HG02981 (cell line): ENCODE measurements around the gene NRCAM.
A peak's percentile ranks its signal among the peaks of the same experiment; 100 is the strongest.
"Not testable (repeated sequence)": the region's sequence is repeated elsewhere in the genome, so short reads cannot be mapped to it uniquely, and the experiment has no call there.

ENCODE experiments used
- ATAC-seq: cut with Tn5 transposase; IDR thresholded peaks from one replicate; pipeline ENCODE4 v1.9.1; 2021; ENCODE audit warnings: mild to moderate bottlenecking, moderate library complexity; ENCODE audit not compliant: unreplicated experiment

NRCAM gene

DNA sequence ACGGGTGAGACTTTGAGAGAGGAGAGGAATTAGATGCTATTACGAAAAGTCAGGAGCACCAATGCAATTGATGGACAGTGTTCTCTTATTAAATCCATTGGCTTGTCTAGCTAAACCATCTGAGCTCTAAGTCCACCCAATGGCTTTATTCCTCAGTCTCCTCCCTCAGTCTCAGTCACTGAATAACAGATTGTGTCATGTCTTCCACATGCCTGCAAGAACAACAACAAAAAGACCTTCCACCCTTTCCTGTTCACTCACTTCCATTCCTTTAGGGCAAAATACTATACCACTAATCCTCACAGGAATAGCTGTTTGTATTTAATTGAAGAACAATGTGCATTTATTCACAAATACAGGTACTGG lies 171.2 kb downstream of the NRCAM start:
- ATAC-seq: no peak

DNA sequence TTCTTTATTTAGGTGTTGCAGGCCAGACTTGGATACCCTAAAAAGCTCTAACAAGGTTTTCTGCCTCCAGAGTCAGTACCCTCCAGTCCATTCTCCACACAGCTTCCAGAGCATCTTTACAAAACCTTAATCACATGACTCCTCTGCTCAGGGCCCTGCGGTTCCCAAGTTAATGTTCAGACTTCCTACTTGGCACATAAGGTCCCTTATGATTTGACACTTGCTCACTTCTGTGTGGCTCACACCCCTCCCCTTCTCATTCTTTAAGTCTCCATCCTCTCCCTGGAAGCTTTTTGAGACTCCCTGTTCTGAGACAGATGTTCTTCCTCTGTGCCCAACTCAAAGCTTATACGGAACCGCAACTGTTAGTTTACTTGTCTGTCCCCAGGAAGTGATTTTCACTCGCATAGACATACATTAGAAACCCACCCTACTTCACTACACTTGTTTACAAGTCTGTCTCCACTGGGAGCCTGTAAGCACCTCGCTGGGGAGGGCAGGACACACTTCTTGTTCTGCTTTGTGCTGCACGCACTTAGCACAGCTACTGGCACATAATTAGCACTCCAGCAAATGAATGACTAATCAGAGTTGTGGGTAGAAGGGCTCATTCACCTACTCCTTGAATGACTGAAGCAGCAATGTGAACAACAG lies 171.8 kb downstream of the NRCAM start:
- peak; percentile 69 for ATAC-seq

DNA sequence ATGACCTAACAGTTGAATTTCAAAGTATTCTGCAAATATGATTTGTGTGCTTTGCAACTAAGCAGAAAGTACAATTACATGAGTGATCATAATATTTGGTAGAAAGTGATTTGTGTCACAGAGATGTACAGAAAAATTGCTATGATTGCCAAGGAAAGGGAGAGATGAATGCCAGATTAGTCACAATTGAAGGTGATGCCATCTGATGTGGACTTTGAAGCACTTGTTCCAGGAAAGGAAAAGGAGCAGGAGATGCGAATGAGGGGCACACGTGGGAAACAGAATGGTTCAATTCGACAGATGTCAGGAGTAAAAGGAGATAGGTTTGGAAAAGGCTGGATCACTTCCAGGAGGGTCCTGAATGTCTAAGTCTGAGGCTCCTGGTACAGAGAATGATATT lies 173.0 kb downstream of the NRCAM start:
- no peak for ATAC-seq

DNA sequence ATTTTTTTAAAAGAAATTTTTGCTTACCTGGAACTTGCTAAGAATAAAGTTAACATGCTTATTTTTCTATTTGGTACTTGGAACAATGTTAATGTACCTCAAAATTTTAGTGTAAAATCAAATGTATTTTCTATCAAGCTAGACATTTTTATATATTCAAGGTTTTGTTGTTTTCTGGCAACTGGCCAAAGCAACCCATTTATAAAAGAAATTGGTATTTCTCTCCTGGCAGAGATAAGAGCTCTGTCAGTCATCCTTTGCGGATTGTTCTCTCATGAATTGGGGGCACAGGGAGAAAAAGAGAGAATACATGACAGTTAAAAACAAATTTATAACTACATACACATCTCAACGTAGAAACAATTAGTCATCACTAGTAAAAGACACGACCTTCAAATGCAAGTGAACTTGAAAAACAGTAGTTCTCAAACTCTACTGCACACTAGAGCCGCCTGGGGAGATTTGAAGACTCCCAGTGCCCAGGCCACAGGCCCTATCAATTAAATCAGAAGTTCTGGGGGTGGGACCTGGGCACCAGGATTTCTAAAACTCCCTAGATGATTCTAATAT lies 173.7 kb downstream of the NRCAM start:
- ATAC-seq: no peak

DNA sequence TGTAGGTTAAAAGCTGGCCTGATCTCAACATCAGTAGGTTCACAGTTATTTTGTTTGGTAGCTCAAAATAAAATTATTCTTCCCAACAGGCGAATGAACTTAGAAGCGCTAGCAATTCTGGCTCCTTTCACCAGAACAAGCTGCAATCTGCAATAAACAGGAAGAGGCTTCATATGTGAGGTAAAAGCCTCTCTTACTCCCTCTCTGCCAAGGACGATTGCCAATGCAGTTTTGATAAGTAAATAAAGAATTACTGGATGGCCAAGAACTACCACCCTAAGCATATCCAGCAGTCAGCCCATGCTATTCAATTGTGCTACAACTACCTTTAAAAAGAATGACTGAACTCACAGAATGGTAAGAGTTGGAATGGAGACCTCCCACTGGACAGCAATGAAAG lies 176.1 kb downstream of the NRCAM start:
- no peak for ATAC-seq

DNA sequence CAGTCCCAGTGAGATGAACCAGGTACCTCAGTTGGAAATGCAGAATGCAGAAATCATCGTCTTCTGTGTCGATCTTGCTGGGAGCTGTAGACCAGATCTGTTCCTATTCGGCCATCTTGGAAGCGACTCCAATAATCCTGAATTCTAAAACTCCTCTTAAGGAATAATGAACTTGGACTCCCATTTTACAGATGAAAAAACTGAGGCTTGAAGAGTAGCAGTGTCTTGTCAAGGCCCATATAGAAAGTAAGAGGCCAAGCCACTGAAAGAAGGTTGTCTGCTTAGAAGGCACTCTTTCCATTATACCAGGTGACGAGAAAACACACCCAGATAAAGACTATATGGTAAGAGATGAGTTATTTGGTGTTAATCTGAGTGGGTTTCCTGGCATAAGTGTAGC lies 177.5 kb downstream of the NRCAM start:
- no peak for ATAC-seq

DNA sequence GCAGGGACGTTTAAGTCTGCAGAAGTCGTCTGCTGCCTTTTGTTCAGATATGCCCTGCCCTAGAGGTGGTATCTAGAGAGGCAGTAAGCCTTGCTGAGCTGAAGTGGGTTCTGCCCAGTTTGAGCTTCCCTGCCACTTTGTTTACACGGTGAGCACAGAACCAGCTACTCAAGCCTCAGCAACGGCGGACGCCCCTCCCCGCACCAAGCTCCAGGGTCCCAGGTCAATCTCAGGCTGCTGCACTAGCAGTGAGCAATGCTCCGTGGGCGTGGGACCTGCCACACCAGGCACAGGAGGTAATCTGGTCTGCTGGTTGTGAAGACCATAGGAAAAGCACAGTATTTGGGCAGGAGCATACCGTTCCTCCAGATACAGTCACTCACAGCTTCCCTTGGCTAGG lies 178.0 kb downstream of the NRCAM start:
- ATAC-seq: no peak

DNA sequence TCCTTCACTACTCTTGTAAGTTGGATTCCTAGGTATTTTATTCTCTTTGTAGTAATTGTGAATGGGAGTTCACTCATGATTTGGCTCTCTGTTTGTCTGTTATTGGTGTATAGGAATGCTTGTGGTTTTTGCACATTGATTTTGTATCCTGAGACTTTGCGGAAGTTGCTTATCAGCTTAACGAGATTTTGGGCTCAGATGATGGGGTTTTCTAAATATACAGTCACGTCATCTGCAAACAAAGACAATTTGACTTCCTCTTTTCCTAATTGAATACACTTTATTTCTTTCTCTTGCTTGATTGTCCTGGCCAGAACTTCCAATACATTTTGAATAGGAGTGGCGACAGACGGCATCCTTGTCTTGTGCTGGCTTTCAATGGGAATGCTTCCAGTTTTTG lies 181.8 kb downstream of the NRCAM start:
- not testable (repeated sequence) for ATAC-seq

DNA sequence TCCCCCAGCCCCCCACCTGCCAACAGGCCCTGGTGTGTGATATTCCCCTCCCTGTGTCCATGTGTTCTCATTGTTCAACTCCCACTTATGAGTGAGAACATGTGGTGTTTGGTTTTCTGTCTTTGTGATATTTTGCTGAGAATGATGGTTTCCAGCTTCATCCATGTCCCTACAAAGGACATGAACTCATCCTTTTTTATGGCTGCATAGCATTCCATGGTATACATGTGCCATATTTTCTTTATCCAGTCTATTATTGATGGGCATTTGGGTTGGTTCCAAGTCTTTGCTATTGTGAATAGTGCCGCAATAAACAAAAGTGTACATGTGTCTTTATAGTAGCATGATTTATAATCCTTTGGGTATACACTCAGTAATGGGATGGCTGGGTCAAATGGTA lies 183.3 kb downstream of the NRCAM start:
- not testable (repeated sequence) for ATAC-seq

DNA sequence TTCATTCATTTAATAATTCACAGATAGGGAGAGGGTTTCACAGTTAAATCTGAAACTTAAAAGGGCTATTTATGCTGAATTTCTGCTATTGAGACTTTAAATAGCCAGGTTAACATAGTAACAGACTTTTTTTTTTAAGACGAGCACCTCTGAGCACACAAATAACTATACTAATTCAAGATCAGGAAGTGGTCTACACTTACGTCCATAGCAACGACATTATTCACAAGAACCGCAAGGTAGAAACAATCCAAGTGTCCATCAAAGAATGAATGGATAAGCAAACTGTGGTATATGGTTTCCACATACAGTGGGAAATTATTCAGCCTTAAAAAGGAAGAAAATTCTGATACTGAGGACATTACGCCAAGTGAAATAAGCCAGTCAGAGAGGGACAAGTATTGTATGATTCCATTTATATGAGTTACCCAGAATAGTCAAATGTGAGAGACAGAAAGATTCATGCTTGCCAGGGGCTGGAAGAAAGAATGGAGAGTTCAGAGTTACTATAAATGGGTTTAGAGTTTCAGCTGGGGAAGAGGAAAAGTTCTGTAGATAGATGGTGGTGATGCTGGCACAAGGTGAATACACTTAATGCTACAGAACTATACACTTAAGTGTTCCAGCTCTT lies 185.7 kb downstream of the NRCAM start:
- peak; percentile 83 for ATAC-seq

DNA sequence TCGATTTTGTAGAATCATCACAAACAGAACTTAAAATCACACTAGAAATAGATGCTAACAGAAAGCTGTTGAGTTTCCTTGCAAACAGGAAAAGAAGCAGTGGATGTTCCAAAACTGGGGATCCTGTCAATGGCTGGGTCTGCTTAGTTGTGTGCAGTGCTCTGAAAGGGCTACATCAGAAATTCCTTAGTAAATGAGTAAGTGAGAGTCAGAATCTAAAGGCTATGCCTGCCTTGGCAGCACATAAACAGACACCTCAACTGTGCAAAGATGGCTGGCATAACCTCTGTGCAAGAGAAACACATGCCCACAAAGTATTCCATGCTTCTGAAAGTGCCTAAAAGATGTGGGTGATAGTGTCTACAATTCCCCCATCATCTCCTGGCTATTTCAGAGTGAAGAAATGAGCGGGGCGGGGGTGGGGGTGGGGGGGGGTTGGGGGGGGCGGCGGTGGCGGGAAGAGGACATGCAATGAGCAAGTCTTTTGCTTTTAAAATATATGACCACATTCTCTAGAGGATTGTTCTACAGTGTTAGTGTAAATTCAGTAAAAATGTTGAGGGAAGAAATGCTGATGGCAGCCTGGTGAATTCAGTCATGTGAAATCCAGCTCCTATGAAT lies 187.9 kb downstream of the NRCAM start:
- ATAC-seq: no peak

DNA sequence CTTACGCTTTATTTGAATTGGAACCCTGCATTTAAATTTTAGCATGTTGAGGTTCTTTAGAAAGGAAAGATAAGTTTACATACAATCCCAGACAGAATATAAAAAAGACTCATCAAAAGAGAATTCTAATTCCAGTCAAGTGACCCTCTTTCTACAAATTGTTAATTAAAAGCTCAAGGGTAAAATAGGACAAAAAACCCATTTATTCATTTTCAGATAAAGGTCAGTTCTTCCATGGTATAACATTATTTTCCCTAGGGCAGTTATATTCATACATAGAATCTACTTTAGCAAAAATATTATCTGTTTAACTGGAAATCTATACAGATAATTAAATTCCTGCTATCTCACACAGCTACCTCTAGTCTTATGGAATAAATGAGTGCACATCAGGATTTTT lies 188.6 kb downstream of the NRCAM start:
- ATAC-seq: no peak

DNA sequence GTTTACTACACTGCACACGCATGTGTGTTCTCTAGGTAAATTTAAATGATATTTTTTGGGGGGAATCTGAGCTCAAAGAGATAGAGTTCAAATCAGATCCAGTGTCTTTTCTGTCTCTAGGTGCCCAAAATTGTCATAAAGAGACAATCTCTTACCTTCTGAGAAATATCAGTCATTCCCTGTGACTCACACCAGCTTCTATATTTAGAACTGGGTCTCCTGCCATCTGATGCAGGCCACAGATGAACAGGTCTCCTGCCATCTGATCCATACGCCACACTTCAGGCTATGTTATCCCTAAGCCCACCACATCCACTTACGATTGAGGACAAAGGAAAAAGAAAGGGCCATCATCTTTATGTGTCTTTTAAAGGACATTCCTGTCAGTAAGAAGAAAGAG lies 189.7 kb downstream of the NRCAM start:
- no peak for ATAC-seq

DNA sequence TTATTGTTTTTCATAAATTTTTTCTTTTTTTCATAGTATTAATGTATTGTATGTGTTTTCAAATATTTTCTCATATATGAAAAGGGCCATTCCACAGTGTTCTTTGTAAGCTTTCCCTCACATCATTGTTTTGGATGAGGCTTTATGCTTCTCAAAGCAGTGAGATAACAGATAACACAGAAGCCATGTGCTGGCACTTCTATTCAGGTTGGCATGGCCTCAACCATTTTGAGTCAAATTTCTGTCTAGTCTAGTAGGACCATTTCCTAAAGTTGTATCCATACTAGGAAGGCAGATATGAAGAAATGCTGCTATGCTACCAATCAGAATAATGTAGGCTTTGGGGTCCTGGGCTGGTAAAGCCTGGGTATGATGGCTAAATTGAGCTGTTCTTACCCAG lies 190.2 kb downstream of the NRCAM start:
- ATAC-seq: no peak

DNA sequence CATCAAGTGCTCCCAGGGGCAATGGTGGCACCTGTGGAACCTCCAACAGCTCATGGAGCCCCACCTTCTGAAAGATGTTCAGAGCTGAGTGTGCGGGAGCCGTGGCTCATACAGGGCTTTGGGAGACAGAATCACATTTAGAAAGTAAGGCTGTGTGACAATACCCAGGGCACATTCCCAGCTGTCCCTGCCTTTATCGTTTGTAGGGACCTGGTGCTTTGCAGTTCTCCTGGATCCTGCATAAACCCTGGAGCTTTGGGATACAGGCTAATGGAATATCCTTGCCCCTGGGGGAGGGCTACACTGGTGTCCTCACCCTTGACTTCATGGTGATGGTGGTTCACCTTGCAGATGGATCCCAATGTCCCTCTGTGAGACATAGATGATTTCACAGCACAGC lies 191.2 kb downstream of the NRCAM start:
- ATAC-seq: no peak

DNA sequence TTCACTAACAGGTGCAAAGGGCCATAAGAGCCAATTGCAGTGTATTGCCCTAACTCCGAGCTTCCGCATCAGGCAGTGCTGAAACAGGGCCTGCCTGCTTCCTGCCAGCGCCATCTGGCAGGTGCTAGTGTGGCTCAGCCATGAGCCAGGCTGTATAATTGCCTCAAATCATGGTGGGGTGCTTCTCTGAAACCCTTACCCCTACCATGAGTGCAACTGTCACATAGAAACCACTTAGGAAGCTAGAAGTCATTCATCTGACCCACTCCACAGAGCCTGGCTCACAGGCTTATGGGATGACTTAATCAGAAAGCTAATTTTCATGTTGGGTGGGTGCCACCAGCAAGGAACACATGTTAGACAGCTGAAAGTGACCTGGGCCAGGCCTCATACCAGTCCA lies 192.8 kb downstream of the NRCAM start:
- no peak for ATAC-seq

DNA sequence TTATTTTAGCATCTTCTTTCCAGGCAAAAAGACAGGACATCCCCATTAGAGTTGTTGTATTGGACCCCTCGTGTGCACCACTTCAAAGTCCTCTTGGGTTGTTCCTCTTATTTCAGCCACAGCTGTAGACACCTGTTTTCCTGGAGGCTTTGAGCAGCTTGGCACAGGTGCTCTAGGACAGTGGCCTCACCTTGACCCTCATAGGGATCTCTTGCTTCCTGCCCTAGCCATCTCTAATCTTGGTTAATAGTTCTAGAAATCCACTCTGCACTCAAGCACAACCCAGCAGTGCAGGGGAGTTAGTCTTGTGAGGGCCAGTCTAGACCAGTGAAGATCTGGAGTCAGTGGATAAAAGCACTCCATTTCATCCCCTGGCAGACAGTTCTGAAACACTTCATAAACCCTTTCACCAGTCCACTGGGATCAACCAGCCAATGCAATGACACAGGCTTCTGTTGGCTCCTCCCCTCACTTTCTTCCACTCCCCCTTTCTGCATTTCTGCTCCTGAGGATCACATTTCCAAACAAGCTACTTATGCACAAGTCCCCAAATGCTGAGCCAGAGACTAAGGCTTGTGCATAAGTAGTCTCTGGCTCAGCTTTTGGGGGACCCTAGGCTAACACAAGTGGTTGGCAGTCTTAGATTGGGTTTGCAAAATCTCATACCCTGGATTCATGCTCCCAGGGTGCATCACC lies 194.5 kb downstream of the NRCAM start:
- no peak for ATAC-seq

DNA sequence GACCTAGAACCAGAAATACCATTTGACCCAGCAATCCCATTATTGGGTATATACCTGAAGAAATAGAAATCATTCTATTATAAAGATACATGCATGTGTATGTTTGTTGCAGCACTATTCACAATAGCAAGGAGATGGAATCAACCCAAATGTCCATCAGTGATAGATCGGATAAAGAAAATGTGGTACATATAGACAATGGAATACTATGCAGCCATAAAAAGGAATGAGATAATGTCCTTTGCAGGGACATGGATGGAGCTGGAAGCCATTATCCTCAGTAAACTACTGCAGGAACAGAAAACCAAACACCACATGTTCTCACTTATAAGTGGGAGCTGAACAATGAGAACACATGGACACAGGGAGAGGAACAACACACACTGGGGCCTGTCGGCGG lies 196.8 kb downstream of the NRCAM start:
- ATAC-seq: not testable (repeated sequence)

DNA sequence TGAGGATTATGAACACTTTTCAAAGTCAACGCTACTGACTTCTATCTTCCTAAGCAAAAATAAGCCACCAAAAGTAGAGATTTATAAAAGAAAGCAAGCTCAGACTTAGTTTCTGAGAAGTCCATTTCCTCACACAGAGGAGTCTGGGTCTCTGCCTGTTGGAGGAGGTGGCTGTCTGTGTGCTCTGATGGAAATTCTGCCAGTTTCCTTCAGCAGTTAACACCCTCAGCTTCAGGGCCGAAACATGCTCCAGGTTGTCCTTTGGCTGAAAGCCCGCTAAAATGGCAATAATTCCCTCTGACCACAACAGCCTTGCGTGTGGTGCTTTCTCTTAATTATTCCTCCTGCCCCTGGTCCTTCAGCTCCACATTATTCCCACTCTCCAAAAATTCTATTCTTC lies 198.3 kb downstream of the NRCAM start:
- ATAC-seq: no peak

DNA sequence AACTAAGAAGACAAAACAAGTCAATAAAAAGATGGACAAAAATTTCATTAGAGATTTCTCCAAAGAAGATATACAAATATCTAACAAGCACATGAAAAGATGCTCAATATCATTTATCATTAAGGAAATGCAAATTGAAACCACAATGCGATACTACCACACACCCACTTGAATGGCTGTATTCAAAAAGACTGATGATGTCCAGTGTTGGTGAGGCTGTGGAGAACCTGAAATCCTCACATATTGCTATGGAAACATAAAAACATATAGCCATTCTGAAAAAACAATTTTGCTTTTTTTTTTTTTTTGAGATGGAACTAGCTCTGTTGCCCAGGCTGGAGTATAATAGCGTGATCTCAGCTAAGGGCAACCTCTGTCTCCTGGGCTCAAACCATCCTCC lies 202.0 kb downstream of the NRCAM start:
- no peak for ATAC-seq

DNA sequence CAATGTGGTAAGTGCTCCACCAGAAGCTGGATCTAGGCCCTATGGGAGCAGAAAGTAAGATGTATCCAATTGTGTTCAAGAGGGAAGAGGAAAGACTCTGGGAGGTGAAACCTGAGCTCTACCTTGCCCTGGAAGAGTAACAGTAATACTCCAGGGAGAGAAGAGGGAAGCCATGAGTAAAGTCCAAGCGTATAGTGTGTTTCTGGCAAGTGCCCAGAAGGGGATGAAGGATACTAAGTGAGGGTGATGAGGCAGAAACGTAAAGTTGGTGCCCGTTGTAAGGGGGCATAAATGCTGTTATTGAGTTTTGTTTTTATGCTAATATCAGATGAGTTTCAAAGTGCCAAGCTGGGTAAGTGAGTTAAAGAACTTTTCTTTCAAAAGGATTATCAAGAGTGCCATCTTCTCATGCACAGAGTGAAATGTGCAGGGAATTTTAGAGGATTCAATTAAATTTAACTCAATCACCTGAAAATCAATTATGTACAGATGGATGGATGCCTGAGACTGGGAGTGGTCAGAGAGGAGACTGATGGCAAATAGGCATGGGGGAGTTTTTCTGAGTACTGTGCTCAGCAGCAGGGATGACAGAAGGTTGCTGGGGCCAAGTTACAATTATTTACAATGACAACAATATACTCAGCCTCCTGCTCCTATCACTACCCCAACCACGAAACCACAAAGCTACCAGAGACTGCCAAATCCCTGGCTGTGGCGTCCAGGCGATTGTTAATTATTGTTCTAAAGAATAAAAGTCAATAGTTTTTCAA lies 202.8 kb downstream of the NRCAM start:
- ATAC-seq: no peak
